HPDE6-E6E7 (cell line): ENCODE data around the gene MACROD1.

ENCODE experiments used
- DNase-seq: peaks from one replicate; pipeline ENCODE4 v3.0.0; 2011; ENCODE audit warnings: missing footprints; ENCODE audit errors: extremely low spot score

Gene MACROD1

GRCh38 chr11:64131683-64132190 lies 34.2 kb downstream of the MACROD1 start:
- DNase-seq: no peak

- no peak for DNase-seq
Measured at GRCh38 chr11:64130618-64131017, 35.3 kb downstream of the MACROD1 start.

- DNase-seq: no peak
Measured at GRCh38 chr11:64129403-64129802, 36.5 kb downstream of the MACROD1 start.

- DNase-seq: no peak
Measured at GRCh38 chr11:64128255-64129006, 37.5 kb downstream of the MACROD1 start.

GRCh38 chr11:64127267-64128072 lies 38.4 kb downstream of the MACROD1 start:
- no peak for DNase-seq

GRCh38 chr11:64126796-64127195 lies 39.1 kb downstream of the MACROD1 start:
- DNase-seq: no peak

GRCh38 chr11:64126371-64126770 lies 39.5 kb downstream of the MACROD1 start:
- no peak for DNase-seq

GRCh38 chr11:64125676-64126075 lies 40.2 kb downstream of the MACROD1 start:
- DNase-seq: no peak

- no peak for DNase-seq
Measured at GRCh38 chr11:64124147-64124546, 41.8 kb downstream of the MACROD1 start.

GRCh38 chr11:64123679-64124078 lies 42.2 kb downstream of the MACROD1 start:
- DNase-seq: no peak

- no peak for DNase-seq
Measured at GRCh38 chr11:64122411-64123410, 43.2 kb downstream of the MACROD1 start.

- peak; percentile 14 for DNase-seq
Measured at GRCh38 chr11:64121663-64122410, 44.1 kb downstream of the MACROD1 start.

- peak; percentile 96 for DNase-seq
Measured at GRCh38 chr11:64120951-64121569, 44.9 kb downstream of the MACROD1 start.

GRCh38 chr11:64119700-64120099 lies 46.2 kb downstream of the MACROD1 start:
- no peak for DNase-seq

- DNase-seq: no peak
Measured at GRCh38 chr11:64118876-64119665, 46.8 kb downstream of the MACROD1 start.

GRCh38 chr11:64117763-64118459 lies 48.0 kb downstream of the MACROD1 start:
- DNase-seq: no peak

GRCh38 chr11:64115531-64116522 lies 50.1 kb downstream of the MACROD1 start:
- DNase-seq: no peak

- DNase-seq: no peak
Measured at GRCh38 chr11:64114231-64114630, 51.7 kb downstream of the MACROD1 start.
